ENCODE results near the gene POP4. TPM values are rescaled to one million over a fixed set of nuclear protein-coding genes. Genes with fewer than 3 reads are reported as not detected.

POP4 gene
- total and polyA plus RNA-seq, 9 of the 15 experiments (the other 6 are each of a cell fraction or from before 2014, with no cell fraction given): 42.1 to 128 (median 99.0) TPM

GRCh38 chr19:29645911-29646310, 39.8 kb downstream of the POP4 start:
- WGBS (ENCODE audit: insufficient coverage, low coverage, missing lambda C conversion rate): under 1% methylated on average over 8 of the region's 8 CpGs
- CTCF ChIA-PET (ENCODE audit: low intra/inter-chr PET ratio): no interaction called here
- peak overlapping the region; percentile 85 for H2AFZ ChIP-seq (ENCODE audit: low read depth, low read length)
- TF ChIP-seq PBX2 (CRISPR knock-in tag; IDR thresholded peaks at IDR 0.05; ENCODE audit: low read depth): no peak
- TF ChIP-seq PBX2 (tag; conservative IDR thresholded peaks at IDR 0.05; ENCODE audit: low read depth): no peak
- peak in 1 of 2 experiments; percentile 51; a peak in 1 of 4 replicates for TF ChIP-seq RCOR1 (IDR thresholded peaks at IDR 0.05; ENCODE audit: borderline replicate concordance in 1 of 2, low read depth in 2 of 2, low read length in 2 of 2)
- no peak for TF ChIP-seq NCOA2 (IDR thresholded peaks at IDR 0.05; ENCODE audit: partially characterized antibody in 2 of 2)
- peak; percentile 58 for TF ChIP-seq BHLHE40 (IDR thresholded peaks at IDR 0.05; ENCODE audit: low read length)
- TF ChIP-seq ZNF639 (CRISPR knock-in tag; conservative IDR thresholded peaks at IDR 0.05 in 1 of 2, IDR thresholded peaks at IDR 0.05 in 1 of 2): 0 out of 4 replicates have a peak, but pooled peaks of 1 of the 2 experiments have one; percentile 16
- no peak for TF ChIP-seq CEBPG (CRISPR knock-in tag; IDR thresholded peaks at IDR 0.05)
- peak in 1 of 2 experiments; percentile 45; a peak in 1 of 4 replicates for TF ChIP-seq CEBPG (tag; conservative IDR thresholded peaks at IDR 0.05 in 1 of 2, IDR thresholded peaks at IDR 0.05 in 1 of 2)
- 0 out of 2 replicates have a peak, but pooled peaks have one; percentile 7 for TF ChIP-seq ZNF134 (CRISPR knock-in tag; conservative IDR thresholded peaks at IDR 0.05)
- peak; percentile 38 for TF ChIP-seq NFIC (IDR thresholded peaks at IDR 0.05)
- no peak for TF ChIP-seq ZNF165 (CRISPR knock-in tag; IDR thresholded peaks at IDR 0.05; ENCODE audit: borderline replicate concordance)
- TF ChIP-seq NR2C2 (CRISPR knock-in tag; IDR thresholded peaks at IDR 0.05): no peak
- 0 out of 2 replicates have a peak, but pooled peaks have one; percentile 23 for TF ChIP-seq NR2C2 (tag; IDR thresholded peaks at IDR 0.05)
- peak; percentile 24; the same call in 1 of the 2 replicates for TF ChIP-seq ARID1B (IDR thresholded peaks at IDR 0.05)
- no peak for TF ChIP-seq E2F3 (CRISPR knock-in tag; IDR thresholded peaks at IDR 0.05)
- no peak for TF ChIP-seq ETS1 (conservative IDR thresholded peaks at IDR 0.05; ENCODE audit: control insufficient read depth, low read depth, low read length)
- TF ChIP-seq L3MBTL2 (IDR thresholded peaks at IDR 0.05): peak; percentile 58

More at GRCh38 chr19:29645911-29646310, 39.8 kb downstream of the POP4 start:
- H4K20me1 ChIP-seq (replicated peaks; ENCODE audit: control insufficient read depth, insufficient read depth, low read length): no peaks in the 10 kb centered on the region
- H3K79me2 ChIP-seq (ENCODE audit: control insufficient read depth, insufficient read depth, low read length): no peaks in the 10 kb centered on the region
- no peaks in the 10 kb centered on the region for H3K9me1 ChIP-seq (ENCODE audit: control insufficient read depth, insufficient read depth, low read length)
- no peaks in the 10 kb centered on the region for H3K9me3 ChIP-seq (replicated peaks; ENCODE audit: control insufficient read depth, insufficient read depth, low read depth, low read length)
- intact Hi-C loops (cut with micrococcal nuclease) (no loop called here), in situ Hi-C loops (cut with MboI) (no loop called here)
- peak; percentile 60 for FAIRE-seq
- POLR2A ChIA-PET: no interaction called here
- peak overlapping the region; percentile 2 to 9; a peak in 2 of 4 replicates for H3K9ac ChIP-seq (ENCODE audit: insufficient read depth in 1 of 2, low read depth in 2 of 2, low read length in 2 of 2)
- H3K4me2 ChIP-seq (ENCODE audit: insufficient read depth, low read length): peak overlapping the region; percentile 74
- no TSS peak for BruUV-seq (replicated peaks)
- no peaks in the 10 kb centered on the region for H3K27me3 ChIP-seq (ENCODE audit: control insufficient read depth in 2 of 2, insufficient read depth in 2 of 2, low read length in 2 of 2)
- H3K27ac ChIP-seq (ENCODE audit: extremely low read depth, low read depth, low read length): 0 out of 3 replicates have a peak overlapping the region, but pooled peaks have one; percentile 5
- peak; percentile 83 for ATAC-seq
- no peak overlapping the region for H3K4me3 ChIP-seq
- peak in 1 of 4 experiments; percentile 52 for DNase-seq (ENCODE audit: extremely low read depth in 1 of 4, low spot score in 3 of 4)
- no peaks in the 10 kb centered on the region for H3K36me3 ChIP-seq (ENCODE audit: control insufficient read depth, insufficient read depth, low read length)
- peaks cover 0 to 19% of the 10 kb centered on the region in 2 experiments; a peak in 4 of 5 replicates for H3K4me1 ChIP-seq (replicated peaks in 1 of 2; ENCODE audit: control insufficient read depth in 2 of 2, insufficient read depth in 2 of 2, low read length in 2 of 2)

All from K562 (cell line).